HL-60/S4 treated with retinoic acid at 250 ng/mL for 4 days and 3 days (cell line): Measurements from ENCODE around the gene ZNF835.

Source experiments
- in situ Hi-C: fragments of 300-500 bp; cut with MboI; formaldehyde crosslinking; loops from 2 replicates; pipeline ENCODE4 v1.7.0; 2022; ENCODE audit warnings: low sequenced_read_pairs

Gene ZNF835

DNA sequence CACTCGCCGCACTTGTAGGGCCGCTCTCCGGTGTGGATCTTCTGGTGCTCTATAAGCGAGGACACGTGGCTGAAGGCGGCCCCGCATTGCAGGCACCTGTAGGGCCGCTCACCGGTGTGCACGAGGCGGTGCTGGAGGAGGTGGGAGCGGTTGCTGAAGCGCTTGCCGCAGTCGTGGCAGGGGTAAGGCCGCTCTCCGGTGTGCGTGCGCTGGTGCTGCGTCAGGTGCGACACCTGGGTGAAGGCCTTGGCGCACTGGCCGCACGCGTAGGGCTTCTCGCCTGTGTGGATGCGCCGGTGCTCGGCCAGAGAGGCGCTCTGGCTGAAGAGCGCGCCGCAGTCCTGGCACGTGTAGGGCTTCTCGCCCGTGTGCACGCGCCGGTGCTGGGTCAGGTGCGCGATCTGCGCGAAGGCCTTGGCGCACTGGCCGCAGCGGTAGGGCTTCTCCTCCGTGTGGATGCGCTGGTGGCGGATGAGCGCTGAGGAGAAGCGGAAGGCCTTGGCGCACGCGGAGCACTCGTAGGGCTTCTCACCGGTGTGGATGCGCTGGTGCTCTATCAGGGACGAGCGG, 7.5 kb downstream of the ZNF835 start:
- in situ Hi-C loops: no loop called here

DNA sequence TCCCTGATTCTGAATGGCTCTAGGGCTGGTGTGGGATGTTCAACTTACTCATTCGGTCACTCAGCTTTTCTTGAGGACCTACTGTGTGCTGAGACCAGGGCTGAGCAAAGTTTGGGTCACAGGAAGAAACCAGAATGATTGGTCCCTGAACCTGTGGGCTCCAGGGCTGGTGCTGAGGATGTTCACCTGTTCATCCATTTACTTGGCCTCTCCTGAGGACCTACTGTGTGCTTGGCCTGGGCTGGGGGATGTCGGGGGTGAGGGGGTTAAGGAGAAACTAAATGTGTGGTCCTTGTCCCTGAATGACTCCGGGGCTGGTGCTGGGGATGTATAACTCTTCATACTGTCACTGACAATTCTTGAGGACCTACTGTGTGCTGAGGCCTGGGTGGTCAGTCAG, 10.3 kb downstream of the ZNF835 start:
- in situ Hi-C loops: no loop called here

DNA sequence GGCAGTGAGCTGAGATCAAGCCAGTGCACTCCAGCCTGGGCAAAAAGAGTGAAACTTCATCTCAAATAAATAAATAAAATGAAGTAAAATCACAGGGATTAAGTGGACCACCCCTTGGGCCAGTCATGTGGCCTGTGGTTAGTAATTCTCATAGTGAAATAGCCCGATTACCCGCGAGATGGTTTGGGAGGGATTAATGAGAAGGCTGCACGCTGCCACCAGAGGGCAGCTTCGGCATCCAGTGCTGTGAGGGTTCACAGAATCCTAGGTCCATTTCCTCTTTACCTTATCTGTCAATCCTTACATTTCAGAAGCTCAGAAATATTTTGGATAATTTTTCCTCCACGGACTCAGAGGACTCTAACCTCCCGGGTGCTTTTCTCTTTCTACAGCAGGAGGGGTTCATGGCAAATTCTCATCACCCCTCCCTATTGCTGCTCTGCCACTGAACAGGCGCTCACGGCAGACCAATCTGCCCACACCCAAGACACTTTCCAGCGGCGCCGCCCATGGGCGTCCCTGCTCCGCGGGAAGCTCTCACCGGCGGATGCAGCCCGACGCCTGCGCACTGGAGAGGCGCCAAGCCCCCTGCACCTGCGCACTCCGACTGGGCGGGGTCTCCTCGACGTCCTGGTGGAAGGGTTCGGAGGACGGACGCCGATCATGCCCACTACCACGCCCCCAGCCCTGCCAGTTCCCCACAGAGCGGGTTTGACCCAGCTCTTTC, 11.0 kb downstream of the ZNF835 start:
- in situ Hi-C loops: no loop called here

DNA sequence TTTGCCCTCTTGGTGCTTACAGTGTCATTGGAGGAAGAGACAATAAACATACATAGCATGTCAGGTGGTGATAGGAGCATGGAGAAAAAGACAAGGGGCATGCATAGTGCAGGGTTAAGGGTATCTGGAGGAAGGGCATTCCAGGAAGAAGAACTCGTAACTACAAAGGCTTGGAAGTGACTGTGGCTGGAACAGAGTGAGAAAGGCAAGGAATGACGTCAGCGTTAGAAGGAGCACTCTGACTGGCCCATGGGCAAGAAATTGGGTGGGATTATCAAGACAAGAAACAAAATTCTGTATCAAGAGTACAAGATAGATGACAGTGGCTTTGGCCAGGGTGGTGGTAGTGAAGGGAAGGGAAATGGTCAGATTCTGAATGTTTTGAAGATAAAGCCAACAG, 17.4 kb downstream of the ZNF835 start:
- in situ Hi-C loops: no loop called here

DNA sequence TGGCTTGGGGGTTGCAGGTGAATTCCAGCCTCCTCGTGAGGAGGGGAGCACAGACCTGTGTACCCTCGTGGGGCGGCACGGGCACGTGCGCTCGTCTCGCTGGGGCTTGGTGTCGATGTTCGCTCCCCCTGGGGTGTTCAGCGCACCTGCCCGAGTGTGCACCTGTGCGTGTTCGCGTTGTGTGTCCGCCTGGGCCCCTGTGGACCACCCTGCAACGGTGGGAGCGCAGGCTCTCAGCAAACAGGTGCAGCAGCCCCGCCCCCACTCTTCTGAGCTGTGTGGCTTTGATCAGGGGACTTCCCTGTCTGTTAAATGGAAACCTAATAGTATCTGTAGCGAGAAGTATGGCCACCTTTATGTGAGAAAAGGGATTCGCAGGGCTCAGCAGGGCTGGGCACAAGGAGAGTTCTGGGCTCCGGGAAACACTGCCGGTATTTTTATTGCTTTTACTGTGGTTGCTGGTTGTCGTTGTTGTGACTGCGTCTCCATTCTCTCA, 28.0 kb downstream of the ZNF835 start:
- in situ Hi-C loops: no loop called here

DNA sequence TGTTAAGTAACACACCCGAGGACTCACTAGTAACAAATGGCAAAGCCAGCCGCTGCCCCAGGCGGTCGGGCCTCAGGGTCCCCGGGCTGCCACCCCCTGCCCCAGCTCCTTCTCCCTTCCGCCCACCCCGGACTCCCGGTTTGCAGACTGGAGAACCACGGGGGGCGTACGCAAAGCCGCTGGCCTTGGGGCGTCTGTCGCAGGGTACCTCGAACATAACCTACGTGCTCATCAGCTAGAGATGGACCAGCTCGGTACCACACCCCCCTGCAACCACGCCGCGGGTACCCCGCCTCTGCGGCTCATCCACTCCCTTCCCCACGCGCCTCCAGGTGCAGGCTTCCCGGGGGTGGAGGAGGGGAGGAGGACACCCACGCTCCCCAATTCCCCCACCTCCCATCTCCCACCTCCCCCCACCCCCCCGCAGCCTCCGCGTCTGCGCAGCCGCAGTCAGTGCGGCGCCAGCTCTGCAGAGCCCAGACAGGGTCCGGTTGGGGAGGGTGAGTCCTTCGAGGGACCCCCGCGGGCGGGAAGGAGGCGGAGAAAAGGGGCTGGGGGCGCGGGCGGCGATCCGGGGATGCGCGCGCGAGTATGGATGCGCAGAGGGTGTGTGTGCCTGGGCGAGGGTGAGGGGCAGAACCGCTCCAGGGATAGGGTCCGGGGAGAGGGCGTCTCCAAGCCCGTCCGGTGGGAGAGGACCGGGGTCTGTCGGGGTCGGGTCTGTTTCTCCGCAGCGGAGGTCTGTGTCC, 28.7 kb downstream of the ZNF835 start, which contains the start of gene SMIM17:
SMIM17 (plus strand) TSS at position 449 of the 749 bp plus-strand sequence. CDS start 2,509 bp downstream, outside the sequence.
- in situ Hi-C loops: no loop called here

DNA sequence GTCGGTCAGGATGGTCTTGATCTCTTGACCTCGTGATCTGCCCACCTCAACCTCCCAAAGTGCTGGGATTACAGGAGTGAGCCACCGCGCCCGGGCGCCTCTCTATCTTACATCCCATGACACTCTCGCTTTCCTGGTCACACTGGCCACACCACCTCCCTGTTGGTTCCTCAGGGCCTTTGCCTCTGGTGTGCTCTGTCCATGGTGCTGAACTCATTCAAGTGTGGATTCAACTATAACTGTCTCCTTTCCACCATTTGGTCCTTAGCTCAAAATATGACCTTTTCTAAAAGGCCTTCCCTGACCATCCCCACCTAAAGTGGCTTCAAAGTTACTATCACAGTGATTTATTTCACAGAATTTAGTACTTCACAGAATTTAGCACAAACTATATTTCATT, 32.3 kb downstream of the ZNF835 start:
- in situ Hi-C loops: no loop called here

DNA sequence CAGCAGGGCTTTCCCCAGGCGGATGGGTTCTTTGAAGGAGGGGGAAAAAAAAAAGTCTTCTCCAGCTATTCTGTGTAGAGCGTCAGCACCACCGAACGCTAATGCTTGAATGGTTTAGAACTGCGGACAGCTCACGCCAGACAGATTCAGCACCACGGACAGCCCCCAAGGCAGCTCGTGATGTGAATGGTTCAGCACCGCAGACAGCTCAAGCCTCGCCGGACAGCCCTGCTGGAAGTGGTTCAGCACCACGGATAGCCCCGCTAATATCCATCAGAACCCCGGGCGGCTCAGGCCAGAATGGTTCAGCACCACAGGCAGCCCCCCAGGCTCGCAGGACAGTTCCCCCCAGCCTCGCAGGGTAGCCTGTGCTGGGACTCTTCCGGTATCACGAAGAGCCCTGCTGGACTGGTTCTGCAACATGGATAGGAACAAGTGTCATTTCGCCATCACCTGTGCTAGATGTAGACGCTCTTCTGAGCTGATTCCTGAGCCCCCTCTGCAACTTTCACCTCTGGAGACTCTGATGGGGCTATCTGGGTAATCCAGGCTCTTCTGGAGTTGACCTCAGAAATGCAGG, 33.5 kb downstream of the ZNF835 start:
- in situ Hi-C loops: no loop called here

DNA sequence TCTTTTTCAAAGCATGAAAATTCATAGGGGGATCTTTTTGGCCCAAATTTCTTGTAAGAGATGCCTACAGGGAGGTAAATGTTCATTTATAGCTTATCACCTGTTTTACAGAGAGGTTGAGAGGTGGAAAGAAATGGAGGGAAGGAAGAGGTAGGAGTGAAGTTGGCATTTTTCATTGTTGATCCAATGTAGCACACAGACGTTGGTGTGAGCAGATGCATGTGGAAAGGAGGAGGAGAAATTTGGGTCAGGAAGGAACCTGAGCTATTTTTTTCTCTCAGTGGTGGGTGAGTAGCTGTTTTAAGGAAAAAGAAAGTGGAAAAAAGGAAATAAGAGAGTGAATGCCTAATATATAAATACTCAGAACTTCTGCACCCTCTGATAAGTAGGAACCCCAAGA, 38.5 kb downstream of the ZNF835 start:
- in situ Hi-C loops: no loop called here

DNA sequence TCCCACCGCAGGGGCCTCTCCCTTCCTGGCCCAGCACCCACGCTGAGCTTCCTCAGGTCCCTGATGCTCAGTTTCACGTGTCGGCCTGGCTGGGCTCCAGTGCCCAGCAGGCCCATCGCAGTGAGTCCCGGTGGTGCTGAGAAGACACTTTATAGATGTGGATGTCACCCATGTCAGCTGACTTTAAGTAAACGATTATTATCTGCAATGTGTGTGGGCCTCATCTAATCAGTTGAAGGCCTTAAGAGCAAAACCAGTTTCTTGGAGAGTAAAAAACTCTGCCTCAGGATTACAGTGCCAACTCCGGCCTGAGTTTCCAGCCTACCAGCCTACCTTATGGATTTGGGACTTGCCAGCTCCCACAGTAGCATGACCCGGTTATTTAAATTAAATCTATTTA, 45.8 kb downstream of the ZNF835 start:
- in situ Hi-C loops: no loop called here

DNA sequence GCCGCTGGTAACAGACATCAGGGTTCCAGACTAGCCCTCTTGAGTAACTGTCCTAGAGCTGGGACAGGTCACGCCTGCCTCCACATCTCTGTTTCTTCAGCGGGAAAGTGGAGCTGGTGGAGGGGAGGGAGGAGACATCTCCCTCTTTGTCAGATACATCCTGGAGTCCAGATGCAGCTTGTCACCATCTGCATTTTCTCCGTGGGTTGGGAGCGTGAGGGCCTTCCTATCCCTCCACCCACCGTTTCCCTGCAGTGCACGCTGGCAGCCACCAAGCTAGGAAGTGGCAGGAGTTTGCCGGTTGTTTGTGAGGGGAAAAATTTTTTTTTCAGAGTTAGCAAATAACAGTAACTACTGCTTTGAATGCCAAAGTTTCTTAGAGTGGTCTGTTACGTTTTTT, 48.6 kb downstream of the ZNF835 start:
- in situ Hi-C loops: no loop called here

DNA sequence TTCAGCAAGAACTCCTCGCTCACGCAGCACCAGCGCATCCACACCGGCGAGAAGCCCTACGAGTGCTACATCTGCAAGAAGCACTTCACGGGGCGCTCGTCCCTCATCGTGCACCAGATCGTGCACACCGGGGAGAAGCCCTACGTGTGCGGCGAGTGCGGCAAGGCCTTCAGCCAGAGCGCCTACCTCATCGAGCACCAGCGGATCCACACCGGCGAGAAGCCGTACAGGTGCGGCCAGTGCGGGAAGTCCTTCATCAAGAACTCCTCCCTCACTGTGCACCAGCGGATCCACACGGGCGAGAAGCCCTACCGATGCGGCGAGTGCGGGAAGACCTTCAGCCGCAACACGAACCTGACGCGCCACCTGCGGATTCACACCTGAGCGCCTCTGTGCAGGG, 49.2 kb downstream of the ZNF835 start:
- in situ Hi-C loops: no loop called here

DNA sequence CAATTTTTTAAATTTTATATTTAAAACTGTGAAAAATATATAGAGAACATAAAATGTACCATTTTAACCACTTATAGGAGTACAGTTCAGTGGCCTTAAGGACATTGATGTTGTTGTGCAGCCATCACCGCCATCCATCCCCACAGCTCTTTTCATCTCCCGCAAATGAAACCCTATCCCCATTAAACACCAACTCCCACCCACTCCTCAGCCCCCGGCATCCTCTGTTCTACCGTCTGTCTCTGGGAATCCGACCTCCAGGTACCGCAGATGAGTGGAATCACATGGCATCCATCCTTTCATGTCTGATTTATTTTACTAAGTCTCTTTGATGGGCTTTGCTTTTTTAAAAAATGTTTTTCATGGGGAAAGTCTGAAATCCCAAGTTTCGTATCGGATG, 52.4 kb downstream of the ZNF835 start:
- in situ Hi-C loops: no loop called here

DNA sequence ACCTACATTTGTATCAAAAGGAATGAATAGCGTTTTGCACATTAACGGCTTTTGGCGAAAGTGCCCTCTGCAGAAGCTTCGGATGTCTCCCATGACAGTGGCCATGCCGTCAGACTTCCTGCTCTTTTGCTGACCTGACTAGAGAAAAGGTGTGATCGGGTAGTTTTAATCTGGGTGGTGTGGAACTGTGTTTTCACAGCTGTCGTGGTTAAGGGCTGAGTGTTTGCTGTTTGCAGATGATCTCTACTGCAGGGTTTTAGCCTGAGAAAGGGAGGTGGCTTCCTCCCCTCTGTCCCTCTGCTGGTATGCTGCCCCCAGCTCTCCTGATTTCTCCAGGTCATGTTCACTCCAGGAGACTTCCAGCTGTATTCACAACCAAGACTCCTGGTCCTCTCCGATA, 54.0 kb downstream of the ZNF835 start:
- in situ Hi-C loops: no loop called here

DNA sequence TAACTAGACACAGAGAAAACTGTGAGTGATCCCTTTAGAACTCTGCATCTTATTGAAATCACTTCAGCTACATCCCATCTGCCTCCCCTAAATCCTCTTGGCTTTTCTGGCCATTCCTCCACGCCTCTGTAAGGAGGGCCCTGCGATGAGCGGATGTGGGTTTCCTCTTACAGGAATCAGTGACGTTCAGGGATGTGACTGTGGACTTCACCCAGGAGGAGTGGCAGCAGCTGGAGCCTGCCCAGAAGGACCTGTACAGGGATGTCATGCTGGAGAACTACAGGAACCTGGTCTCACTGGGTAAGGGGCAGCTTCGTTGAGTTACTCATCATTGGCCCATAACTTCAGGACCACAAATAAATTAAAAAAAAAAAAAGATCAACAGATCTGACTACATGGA, 57.9 kb downstream of the ZNF835 start:
- in situ Hi-C loops: no loop called here

DNA sequence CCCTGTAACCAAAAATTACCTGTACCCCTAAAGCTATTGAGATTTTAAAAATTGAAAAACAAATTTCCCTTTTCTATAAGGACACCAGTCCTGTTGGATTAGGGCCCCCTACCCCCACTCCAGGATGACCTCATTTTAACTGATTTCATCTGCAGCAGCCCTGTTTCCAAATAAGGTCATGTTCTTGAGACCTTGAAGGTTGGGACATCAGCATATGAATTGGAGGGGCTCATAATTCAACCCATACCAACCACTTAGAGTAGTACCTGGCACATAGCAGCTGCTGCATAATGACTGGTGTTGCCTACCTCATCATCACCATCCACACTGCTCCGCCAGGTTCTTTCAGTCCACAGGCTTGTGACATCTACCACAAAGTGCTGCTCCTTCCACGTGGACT, 58.8 kb downstream of the ZNF835 start:
- in situ Hi-C loops: no loop called here
